Activated T-cell treated with anti-CD3 and anti-CD28 coated beads for 24 hours (primary cell): ENCODE data around the gene EFCAB10.
"Not testable (repeated sequence)": the region's sequence is repeated elsewhere in the genome, so short reads cannot be mapped to it uniquely, and the experiment has no call there.

Experiments
- DNase-seq: peaks from one replicate; pipeline ENCODE4 v3.0.0-alpha.2; 2020; ENCODE audit warnings: low read depth

Gene EFCAB10

GRCh38 chr7:105599080-105599479 lies 17.8 kb upstream of the EFCAB10 start:
- not testable (repeated sequence) for DNase-seq

GRCh38 chr7:105596866-105597265 lies 15.6 kb upstream of the EFCAB10 start:
- DNase-seq, result no peak

- no peak for DNase-seq
These were observed 12.7 kb upstream of the EFCAB10 start for GRCh38 chr7:105594034-105594433.

GRCh38 chr7:105591522-105591921 lies 10.2 kb upstream of the EFCAB10 start:
- no peak for DNase-seq

- no peak for DNase-seq
These were observed 9.5 kb upstream of the EFCAB10 start for GRCh38 chr7:105590793-105591192.

- DNase-seq, result peak; percentile 37
These were observed 8.2 kb upstream of the EFCAB10 start for GRCh38 chr7:105589356-105590077.

GRCh38 chr7:105587909-105588635 lies 6.8 kb upstream of the EFCAB10 start:
- DNase-seq, result no peak

- no peak for DNase-seq
These were observed 4.7 kb upstream of the EFCAB10 start for GRCh38 chr7:105585850-105586500.

GRCh38 chr7:105584165-105584564 lies 2.9 kb upstream of the EFCAB10 start:
- no peak for DNase-seq

GRCh38 chr7:105583061-105583460 lies 1.8 kb upstream of the EFCAB10 start:
- DNase-seq, result no peak

- DNase-seq, result no peak
These were observed 1.1 kb downstream of the EFCAB10 start for GRCh38 chr7:105580022-105580740.

GRCh38 chr7:105578496-105578895 lies 2.8 kb downstream of the EFCAB10 start:
- no peak for DNase-seq

- no peak for DNase-seq
These were observed 4.0 kb downstream of the EFCAB10 start for GRCh38 chr7:105577251-105577650.

- DNase-seq, result no peak
These were observed 9.4 kb downstream of the EFCAB10 start for GRCh38 chr7:105571891-105572290.

- DNase-seq, result no peak
These were observed 13.5 kb downstream of the EFCAB10 start for GRCh38 chr7:105567821-105568220.

- no peak for DNase-seq
These were observed 14.3 kb downstream of the EFCAB10 start for GRCh38 chr7:105567024-105567423.

GRCh38 chr7:105565190-105565589 lies 16.1 kb downstream of the EFCAB10 start:
- no peak for DNase-seq

- DNase-seq, result no peak
These were observed 21.4 kb downstream of the EFCAB10 start for GRCh38 chr7:105559926-105560325.

GRCh38 chr7:105538339-105538738 lies 43.0 kb downstream of the EFCAB10 start:
- no peak for DNase-seq

- no peak for DNase-seq
These were observed 48.4 kb downstream of the EFCAB10 start for GRCh38 chr7:105532709-105533460.

GRCh38 chr7:105531792-105532671 lies 49.3 kb downstream of the EFCAB10 start, which contains the start of gene RINT1:
RINT1 (plus strand) TSS chr7:105532201; CDS start chr7:105532316, 115 bp downstream.
- peak; percentile 87 for DNase-seq
